GM11168 (cell line): ENCODE data around the gene CORO1C.

Source experiments
- in situ Hi-C: fragments of 300-500 bp; cut with MboI; formaldehyde crosslinking; loops from one replicate; pipeline ENCODE4 v1.12.0; 2022; ENCODE audit warnings: low sequenced_read_pairs; ENCODE audit not compliant: unreplicated experiment

Gene CORO1C

GRCh38 chr12:108653922-108654321 is 77.4 kb downstream of the CORO1C start:
- in situ Hi-C loops: no loop called here

- in situ Hi-C loops: no loop called here
Observed at GRCh38 chr12:108653082-108653516, 78.2 kb downstream of the CORO1C start.

- in situ Hi-C loops: no loop called here
Observed at GRCh38 chr12:108650083-108650482, 81.2 kb downstream of the CORO1C start.

DNA sequence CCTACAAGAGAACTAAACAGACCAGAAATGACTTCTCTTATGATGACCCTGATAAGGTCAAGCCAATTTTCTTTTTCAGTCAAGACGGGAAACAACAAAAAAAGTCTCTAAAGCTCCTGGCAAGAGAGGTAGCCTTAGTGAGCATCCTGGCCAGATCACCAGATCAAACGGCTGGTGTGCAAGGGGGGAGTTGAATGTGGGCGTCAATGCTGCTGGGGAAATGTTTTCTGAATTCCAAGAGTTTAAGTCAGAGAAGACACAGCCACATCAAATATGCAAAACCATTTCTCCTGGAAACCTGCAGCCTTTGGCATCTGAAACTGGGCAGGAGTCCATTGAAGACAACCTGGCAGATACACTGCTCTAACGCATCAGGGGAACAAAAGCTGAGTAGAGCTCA is 81.6 kb downstream of the CORO1C start:
- in situ Hi-C loops: loop anchor here (10.0 kb wide), 2 partner anchors 155 to 445 kb away; partner anchors contain the start of genes ALKBH2 and UNG

- in situ Hi-C loops: loop anchor here (10.0 kb wide), 2 partner anchors 156 to 446 kb away; partner anchors contain the start of genes ALKBH2 and UNG
Observed at GRCh38 chr12:108649126-108649525, 82.2 kb downstream of the CORO1C start.

GRCh38 chr12:108648371-108648770 is 82.9 kb downstream of the CORO1C start:
- in situ Hi-C loops: loop anchor here (10.0 kb wide), 2 partner anchors 156 to 446 kb away; partner anchors contain the start of genes ALKBH2 and UNG

DNA sequence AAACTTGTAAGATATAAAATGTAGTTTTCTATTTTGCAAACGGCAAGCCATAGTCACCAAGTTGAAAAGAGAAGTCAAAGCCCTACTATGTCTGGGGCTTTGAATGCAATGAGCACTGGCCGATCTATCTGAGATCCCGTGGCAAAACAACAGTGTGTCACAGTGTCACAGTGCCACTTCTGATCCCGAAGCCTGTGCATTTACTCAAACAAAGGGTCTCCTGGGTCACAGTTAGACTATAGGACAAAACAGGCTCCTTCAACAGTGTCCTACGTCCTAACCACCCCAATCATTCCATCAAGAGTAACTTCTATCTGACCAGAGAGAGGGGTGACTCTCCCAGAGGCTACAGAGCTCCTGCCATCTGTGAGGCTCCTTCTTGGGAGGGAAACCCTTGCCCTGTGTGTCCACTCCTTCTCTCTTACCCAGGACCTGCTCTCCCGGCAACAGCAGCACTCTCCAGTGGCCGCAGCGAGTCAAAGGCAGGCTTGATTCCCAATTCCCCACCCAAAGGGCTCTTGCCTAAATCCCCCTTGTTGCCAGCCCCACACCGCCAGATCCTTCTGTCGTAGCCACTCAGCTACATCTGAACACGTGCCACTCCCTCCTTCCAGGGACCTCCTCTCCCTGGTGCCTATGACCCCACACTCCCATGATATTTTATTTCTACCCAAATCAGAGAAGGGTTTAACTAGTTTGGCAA is 83.6 kb downstream of the CORO1C start:
- in situ Hi-C loops: loop anchor here (10.0 kb wide), 2 partner anchors 157 to 447 kb away; partner anchors contain the start of genes ALKBH2 and UNG

- in situ Hi-C loops: loop anchor here (10.0 kb wide), 2 partner anchors 158 to 448 kb away; partner anchors contain the start of genes ALKBH2 and UNG
Observed at GRCh38 chr12:108646600-108647579, 84.4 kb downstream of the CORO1C start.

GRCh38 chr12:108645686-108646599 is 85.4 kb downstream of the CORO1C start:
- in situ Hi-C loops: loop anchor here (10.0 kb wide), 2 partner anchors 159 to 449 kb away; partner anchors contain the start of genes ALKBH2 and UNG

DNA sequence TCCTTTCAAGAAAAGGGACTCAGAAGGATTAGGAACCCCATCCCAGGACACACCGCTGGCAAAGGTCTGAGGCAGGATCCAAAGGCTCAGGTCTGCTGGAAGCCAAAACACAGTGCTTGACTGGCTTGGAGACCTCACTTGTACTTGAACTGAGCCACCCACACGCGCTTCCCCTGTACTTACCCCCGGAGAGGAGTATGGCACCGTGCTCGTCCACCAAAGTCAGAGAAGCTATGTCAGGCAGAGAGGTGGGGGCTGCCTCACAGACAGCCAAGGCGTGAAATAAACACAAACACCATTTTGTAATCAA is 86.6 kb downstream of the CORO1C start:
- in situ Hi-C loops: loop anchor here (10.0 kb wide), 2 partner anchors 160 to 450 kb away; partner anchors contain the start of genes ALKBH2 and UNG

DNA sequence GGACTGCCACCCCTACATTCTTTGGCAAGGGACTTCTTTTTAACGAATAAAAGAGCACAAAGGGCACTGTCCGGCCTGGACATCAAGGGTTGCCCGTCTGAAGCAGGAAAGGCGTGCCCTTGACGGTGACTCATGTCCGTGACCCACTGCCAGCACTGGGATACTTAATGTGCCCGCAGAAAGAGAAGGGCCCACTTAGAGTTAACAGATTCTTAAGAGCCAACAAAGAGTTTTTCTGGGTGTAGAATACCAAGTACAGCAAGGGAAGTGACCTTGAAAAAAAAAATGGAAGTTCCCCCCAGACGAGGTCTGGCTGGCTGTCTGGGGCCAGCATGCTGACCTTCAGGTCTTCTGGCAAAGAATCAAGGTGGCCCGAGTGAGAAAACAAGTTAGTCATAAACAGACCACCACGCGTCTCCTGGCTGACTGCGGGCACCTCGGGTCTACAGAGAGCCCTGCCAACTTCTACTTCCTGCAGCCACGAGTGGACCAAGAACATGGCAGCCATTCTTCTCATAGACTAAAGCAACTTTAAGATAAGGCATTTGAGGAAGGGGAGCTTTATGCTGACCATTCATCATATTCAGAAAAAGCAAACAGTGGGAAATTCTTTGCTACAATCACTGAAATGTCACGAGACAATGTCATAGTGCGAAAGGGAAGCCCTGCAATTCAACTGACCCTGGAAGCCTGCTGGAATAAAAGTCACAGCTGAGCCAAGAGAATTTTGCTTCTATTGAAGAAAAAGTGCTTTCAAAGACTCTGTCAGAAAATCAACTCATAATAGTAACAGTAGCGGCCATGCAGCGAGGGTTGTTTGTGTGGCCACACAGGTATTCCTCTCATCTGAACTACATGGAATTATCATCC is 87.1 kb downstream of the CORO1C start:
- in situ Hi-C loops: loop anchor here (10.0 kb wide), 2 partner anchors 161 to 451 kb away; partner anchors contain the start of genes ALKBH2 and UNG

- in situ Hi-C loops: loop anchor here (10.0 kb wide), 2 partner anchors 162 to 452 kb away; partner anchors contain the start of genes ALKBH2 and UNG
Observed at GRCh38 chr12:108642899-108643654, 88.2 kb downstream of the CORO1C start.

GRCh38 chr12:108642269-108642870 is 88.9 kb downstream of the CORO1C start:
- in situ Hi-C loops: loop anchor here (10.0 kb wide), 2 partner anchors 162 to 452 kb away; partner anchors contain the start of genes ALKBH2 and UNG

DNA sequence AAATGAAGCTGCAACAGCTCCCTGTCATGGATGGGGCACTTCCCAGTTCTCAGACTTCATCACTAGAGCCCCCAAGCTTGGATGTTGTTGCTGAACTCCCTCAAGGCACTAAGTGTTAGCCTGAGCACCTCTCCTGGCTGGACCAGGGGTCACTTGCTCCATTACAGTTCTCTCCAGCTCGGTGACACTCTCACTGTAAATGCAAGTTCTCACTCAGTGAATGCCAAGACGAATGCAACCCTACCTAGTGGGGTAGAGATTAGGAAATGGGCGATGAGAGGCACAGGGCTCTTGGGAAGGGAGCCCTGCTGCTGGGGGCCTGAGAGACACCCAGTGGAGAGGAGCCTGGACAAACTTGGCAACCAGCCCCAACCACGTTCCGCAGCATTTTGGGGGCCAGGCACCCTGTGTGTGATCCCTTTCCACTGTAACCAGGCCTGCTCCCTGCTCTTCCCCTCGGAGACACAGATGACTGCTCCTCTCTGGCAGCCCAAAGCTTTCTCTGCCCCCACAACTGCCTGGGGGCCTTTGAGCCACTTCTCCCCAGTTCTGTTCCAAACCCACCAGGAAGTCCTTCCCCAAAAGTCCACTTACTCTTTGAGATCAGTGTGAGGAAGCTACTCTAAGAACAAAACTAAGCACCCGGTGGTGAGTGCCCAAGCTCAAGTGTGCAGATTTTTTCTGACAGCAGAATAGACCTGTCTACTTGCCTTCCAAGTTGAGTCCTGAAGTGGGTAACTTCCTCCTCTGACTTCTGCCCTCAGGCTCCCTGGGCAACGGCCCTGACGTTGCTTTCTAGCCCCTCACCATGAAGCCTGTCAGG is 89.7 kb downstream of the CORO1C start:
- in situ Hi-C loops: loop anchor here (10.0 kb wide), 2 partner anchors 163 to 453 kb away; partner anchors contain the start of genes ALKBH2 and UNG

GRCh38 chr12:108640802-108641445 is 90.4 kb downstream of the CORO1C start:
- in situ Hi-C loops: loop anchor here (10.0 kb wide), 2 partner anchors 164 to 454 kb away; partner anchors contain the start of genes ALKBH2 and UNG
